HG03045 (cell line): ENCODE data around the gene RFFL.

Experiments used
- ATAC-seq: cut with Tn5 transposase; IDR thresholded peaks from one replicate; pipeline ENCODE4 v1.9.1; 2021; ENCODE audit warnings: mild to moderate bottlenecking, moderate library complexity; ENCODE audit not compliant: unreplicated experiment

Gene RFFL

DNA sequence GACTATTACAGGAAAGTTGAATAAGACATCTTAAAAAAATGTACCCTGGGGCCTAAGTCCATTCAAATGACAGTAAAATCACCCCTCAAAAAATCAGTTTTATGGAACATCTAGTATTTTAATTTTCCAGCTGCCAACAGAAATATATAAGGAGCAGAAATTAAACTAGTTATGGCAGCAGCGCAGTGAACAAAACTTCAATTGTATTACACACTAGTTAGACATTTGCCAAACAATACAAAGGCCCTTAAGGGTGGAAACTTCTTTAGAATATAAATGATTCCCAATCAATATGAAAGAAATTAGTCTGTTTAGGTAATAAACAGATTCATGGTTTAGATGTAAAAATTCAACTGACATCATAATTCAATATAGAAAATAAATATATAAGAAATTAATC is 18.1 kb upstream of the RFFL start:
- ATAC-seq, result no peak

DNA sequence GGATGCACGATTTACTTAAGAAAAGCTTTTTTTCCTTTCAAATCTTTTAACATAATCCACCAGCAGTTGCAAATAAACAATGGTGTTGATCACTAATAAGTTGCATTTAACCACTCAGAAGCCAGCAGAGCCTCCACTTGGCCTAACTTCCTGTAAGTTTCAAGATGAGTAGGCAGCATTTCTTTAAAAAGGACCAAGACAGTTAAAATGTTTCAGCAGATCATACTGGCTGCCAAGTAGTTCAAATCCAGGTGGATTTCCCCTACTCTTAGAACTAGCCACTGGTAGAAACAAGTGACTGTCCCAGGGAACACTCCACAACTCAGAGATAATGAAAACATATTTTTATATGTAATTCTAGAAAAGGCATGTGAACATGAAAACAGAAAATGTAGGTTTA is 17.0 kb upstream of the RFFL start:
- ATAC-seq, result no peak

DNA sequence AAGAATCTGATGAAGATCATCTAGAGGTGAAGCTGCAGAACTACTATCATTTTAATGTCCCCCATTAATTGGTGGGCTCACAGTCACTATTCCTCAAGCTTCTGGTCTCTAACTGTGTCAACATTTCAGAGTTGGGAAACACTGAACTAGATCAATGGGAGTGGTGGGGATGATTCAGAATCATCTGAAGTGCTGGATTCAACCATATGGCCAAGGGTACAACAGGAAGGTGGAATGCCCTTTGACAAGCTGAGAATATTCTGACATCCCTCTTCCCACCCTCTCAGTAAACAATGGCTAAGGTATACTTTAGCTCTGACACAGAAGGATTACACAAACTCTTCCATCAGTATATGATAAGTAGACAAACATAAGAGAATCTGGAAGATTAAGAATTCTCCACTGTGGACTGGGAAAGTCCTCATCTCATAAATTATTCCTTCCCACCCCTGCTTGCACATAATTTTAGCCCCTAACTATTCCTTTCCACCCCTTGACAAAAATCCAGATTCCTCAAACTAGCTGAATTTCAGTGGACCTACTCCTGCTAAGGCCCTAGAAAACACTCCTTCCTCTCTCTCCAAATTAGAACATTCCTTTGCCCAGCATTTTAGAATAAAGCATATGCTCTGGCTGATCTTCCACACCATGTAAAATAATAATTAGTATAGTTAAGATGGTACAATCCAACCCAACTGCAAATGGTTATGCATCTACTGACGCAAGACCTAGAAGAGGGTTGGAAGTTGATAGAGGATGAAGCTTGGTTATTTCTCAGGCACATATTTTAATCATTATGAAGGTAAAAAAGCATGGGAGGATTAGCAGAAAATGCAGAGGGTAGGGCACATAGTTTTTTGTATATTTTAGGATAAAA is 16.3 kb upstream of the RFFL start:
- no peak for ATAC-seq

DNA sequence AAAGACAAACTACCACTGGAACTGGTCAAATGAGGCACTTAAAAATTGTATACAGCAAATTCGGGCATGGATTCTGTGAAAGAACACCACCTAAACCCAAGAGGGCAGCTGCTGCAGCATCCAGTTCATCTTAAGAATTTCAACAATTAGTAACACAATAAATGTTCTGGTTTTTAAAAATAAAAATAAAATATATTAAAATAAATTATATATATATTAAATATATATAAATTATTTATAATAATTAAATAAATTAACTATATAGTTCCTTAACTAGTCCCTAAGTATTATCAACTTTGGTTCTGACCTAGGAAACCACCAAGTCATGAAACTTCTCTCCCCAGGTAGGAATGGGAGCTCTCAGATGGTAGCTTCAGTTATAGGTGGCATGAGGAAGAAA is 13.4 kb upstream of the RFFL start:
- ATAC-seq, result no peak

DNA sequence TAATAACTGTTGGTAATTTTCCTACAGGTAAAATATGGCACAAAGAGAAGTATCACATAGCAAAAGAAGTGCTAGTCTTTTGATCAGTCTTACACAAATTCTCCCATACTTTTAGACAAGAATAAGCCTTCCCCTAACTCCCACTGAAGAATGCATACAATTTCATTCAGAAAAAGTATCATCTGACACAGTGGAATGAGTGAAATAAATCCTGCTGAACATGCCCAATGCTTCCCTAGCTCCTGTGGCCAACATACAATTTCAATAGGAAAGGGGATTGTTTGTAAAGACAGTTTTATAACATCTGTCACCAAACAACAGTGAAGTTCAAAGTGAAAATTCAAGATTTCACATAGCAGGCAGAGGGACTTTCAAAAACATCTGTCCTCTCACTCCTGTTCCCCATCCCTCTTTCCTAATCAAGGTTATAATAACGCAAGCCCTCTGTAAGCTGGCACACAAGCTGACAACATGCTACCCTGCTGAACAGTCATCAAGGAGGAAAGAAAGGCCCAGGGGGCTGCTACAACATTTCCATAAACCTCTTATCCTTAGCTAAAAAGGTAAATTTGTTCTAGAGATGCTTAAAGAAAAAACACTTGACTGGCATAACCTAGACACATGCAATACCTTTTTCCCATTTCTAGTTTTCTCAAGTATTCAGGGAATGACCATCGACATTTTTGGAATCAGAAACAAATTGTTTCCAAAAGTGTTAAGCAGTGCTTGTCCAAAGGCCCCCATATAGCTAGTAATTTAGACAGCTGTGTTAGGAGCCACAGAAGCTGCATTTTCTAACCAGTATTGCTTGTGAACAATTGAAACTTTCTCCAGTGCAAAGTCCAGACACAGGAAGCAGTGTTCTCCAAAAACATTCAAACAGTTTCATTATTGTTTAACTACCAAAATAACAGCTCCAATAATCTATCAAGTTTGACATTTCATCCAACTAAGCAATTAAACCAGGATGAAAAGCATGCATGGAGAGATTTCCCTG is 11.5 kb upstream of the RFFL start:
- no peak for ATAC-seq

DNA sequence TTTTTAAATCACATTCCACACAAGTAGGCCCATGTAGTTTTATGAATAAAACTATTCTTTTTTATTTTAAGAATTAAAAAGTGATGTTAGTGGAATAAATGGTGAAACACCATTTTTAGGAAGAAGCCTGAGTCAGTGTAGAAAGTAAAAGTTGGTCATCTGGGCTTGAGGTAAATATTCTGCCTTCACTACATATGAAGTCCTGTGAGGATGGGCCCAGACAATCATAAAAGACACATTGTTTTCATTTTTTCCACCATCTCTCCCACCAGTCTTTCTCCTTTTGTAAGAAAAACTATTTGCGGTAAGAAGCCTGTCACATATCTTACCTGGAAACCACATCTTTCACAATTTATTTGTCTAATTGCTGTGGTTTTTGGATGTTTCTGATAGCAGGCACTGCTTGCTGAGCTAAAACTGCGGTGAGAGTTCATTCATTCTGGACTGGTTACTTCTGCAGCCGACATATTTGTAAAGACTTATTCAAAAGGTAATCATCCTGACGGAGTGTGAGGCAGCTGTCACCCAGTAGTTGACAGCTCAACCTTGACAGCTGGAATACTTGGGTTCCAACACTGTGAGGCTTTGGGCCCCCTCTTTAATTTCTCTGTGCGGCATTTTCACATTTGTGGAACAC is 10.6 kb upstream of the RFFL start:
- no peak for ATAC-seq

DNA sequence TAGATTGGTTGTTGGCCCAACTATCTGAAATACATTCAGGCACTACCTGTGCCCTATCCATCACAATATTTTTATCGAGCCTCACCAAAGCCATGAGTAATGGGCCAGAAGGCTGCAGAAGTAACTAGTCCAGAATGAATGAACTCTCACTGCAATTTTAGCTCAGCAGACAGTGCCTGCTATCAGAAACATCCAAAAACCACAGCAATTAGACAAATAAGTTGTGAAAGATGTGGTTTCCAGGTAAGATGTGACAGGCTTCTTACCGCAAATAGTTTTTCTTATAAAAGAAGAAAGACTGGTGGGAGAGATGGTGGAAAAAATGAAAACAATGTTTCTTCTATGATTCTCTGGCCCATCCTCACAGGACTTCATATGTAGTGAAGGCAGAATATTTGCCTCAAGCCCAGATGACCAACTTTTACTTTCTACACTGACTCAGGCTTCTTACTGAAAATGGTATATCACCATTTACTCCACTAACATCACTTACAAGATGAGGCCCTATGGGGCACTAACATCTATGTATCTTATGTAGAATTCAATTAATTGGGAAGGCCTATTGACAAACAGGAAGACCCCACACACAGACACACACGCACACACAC is 9.8 kb upstream of the RFFL start:
- no peak for ATAC-seq

DNA sequence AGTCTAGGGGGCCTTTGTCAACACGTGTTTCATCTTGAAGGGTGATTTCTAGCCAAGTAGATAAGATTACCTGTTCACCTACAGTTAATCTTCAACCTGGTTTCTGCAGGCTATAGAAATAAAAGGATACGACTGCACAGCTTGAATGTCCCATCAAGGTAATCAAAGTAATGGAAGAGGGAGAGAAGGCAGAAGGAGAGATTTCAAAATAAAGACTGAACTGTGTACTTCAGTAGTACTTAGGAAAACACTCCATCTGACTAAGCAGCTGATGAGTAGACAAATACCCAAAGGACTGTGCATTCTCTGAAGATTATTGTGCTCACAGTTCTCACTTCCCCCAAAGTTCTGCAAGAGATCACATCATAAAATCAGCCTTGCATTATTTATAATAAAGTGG is 5.8 kb upstream of the RFFL start:
- ATAC-seq, result no peak

DNA sequence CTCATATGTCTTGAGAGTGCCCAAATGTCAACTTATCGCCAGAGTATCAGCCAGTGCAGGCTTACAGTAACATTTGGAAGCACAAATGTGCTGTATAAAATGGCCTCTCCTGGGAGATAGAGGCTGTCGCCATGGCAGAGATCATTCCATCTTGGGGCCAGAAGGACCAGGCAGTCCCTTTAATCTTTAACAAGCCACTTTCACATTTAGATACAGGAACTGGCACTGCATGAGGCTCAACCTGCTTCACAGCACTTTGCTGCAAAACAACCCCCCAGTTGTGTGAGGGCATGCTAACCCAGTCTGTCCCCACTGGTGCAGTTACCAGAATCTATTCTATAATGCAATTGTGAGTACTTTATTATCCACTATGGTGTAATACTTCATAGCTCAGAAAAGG is 4.7 kb upstream of the RFFL start:
- no peak for ATAC-seq

DNA sequence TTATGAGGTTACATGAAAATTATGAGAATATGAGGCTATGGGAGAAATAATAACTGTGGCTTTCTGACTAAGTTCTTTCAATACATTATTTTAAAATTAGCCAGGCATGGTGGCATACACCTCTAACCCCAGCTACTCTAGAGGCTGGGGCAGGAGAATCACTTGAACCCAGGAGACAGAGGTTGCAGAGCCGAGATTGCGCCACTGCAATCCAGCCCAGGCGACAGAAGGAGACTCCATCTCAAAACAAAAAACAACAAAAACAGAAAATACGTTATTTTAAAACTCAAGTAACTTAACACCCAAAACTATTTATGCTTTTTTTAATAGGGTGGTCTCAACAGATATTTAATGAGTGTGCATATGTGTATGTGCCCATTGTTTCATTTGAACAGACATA is 2.4 kb upstream of the RFFL start:
- no peak for ATAC-seq

DNA sequence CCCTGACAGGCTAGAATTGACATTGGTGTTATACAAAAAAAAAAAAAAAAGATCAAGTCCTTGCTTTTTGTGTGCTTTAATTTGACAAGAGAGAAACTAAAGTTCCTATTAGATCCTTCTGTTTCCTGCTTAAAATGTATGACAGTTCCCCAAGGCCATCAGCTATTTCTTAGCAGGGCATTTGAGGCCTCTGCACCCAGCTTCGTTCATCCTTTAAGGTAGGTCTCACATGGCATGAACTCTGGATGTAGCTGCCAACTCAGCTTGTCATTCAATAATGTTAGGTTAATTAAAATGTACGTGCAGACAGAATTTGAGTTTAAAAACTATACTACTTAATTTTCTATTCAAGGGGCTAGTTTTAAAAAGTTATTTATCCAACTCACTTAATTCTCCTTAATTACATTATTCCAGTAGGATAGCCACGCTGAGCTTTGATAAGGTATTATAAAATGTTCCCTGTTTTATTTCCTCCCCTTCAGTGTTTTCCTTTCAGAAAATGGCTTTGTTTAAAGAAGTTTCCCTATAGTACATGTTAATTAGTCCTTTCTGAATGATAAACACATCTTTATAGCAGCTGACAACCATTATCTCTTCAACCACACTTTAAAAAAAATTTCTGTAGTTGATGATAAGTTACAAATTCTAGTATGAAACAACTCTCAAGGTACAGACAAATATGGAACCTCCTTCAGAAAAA is 1.2 kb upstream of the RFFL start:
- no peak for ATAC-seq

DNA sequence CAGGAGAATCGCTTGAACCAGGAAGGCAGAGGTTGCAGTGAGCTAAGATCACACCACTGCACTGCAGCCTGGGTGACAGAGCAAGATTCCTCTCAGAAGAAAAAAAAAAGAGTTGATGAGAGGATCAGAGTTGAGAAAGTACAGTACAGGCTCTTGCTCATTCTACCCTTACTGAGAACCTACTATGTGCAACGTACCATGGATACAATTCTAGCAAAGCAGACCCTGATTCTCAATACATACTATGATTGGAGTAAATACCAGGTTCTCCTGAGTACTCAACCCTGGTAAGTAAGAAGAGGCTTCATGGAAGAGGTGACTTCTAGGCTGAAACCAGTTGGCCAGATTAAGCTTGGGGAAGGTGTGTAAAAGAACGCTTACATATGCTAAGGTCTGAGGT is 1.2 kb downstream of the RFFL start:
- ATAC-seq, result no peak

DNA sequence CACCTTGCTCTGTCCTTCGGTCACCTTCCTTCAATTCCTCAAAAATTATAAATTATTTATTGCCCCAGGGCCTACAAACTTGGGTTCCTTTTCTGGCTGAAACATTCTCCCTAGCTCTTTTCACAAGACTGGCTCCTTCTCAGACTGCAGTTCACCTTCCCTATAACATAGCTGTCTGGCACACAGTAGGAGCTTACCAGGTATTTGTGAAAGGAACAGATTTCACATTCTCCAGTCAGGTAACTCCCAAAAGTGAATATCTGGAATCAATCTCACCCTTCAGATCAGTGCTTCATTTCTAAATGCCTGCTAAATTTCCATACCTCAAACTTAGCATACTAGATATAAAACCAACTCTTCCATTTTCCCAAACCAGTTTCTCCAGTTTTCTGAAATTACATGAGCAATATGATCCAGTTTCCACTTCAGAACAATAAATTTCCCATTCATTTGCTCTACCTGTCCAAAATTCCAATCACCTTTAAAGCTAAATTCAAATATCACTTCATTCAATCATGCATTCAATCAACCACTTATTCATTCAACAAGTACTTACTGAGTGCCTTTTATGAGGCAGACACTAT is 6.1 kb downstream of the RFFL start:
- no peak for ATAC-seq

DNA sequence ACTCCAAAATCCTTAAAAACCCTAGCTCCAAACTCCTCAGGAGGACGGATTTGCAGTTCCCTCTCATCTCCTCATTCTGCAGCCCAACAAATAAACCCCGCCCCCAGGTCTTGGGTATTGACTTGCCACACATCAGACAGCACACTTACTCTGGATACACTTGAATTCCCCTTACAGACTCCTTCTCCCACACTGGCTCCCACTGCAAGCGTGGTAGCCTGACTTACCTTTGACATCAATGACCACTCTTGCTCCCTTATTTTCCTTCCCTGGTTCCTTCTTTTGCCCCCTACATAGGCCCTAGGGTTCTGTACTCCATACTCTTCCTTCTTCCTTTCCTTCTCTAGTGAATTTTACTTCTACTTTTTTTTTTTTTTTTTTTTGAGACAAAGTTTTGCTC is 7.5 kb downstream of the RFFL start:
- ATAC-seq, result no peak

DNA sequence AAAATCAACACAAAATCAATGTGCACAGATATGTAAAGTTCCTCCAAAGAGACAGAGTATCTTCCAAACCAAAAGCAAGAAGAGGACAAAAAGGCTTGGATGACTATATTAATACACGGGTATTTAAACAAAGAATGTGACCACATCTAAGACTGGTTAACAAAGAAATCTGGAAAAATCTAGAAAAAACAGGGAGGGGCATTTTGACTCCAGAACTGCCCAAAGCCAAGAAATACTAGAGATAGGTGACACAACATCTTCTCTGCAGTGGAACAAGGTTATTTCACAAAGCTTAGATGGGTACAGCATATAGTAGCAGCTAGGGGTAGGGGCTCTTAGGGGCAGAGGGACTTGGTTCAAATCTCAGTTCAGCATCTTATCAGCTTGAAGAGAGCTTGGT is 10.3 kb downstream of the RFFL start:
- ATAC-seq, result no peak

DNA sequence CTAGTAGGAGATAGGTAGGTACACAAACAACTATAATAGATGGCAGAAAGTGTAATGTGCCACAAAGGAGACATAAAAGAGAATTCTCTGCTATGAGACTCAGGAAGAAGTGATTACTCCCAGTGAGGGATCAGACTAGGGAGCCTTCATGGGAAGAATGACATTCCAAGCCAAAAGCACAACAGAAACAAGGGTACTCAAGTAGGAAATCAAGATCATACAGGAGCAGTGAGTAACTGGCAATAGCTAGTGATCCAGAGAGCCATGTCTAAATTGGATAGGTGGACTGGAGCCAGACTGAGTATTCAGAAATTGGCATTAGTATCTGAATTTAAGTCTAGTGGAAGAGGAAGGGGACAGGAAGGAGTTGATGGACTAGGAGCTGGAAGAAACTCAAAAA is 10.7 kb downstream of the RFFL start:
- ATAC-seq, result no peak

DNA sequence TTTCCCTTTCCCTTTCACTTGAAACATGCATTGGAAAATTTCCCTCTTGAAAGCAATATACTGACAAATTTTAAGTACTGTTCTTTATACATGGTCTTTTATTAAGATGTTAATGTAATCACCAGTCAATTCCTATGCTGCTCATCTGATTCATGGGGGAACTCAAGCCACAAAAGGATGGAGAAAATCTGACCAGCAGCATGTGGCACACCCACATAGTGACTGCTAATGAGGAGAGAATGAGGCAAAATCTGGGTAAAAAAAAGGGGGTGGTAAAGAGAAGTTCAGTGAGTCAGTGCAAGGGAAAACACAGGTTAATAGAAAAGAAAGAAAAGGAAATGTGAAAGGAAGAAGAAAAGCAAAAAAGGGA is 11.3 kb downstream of the RFFL start:
- no peak for ATAC-seq

DNA sequence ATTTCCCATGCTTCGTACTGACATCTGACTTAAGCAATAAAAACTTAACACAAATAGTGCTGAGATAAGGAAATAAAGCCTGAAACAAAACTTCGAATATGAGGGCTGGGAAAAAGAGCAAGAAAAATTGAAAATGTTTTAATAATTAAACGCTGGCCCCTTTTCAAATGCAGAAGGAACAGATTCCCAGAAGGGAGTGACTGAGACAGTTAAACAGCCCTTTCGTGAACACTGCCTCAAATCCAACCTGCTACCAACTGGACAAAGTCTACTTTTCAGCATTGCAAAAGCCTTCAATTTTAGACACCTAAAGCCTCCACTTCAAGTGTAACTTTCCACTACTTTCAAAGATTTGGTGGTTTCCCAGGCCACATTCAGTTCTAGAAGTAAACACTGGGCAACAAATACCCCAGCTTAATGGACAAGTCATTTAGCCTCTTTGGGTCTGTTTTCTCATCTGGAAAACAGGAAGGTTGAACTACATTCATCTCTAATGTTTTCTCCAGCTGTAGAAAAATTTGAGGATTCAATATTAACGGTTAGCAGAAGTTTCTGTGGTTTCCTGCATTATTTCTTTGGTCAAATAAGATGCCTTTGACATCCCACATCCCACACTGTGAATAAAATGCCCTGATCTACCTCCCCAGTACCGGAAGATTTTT is 11.8 kb downstream of the RFFL start:
- no peak for ATAC-seq

DNA sequence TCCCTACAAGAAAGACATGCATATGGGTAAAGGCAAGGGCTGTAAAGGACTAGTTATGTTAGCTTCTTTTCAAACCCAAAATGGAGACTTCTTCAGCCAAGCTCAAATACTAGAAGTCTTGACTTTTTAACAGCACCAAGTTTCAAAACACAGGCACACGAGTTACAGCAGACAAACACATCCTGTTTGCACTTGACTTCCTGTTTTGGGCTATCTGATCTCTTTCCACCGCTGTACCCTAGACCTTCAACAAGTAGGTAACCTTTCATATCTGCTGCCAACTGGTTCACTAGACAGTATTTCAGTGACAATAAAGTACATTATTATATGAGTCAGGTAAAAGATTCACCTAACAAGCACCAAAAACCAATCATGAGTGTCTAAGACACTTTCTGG is 12.3 kb downstream of the RFFL start:
- ATAC-seq, result no peak

DNA sequence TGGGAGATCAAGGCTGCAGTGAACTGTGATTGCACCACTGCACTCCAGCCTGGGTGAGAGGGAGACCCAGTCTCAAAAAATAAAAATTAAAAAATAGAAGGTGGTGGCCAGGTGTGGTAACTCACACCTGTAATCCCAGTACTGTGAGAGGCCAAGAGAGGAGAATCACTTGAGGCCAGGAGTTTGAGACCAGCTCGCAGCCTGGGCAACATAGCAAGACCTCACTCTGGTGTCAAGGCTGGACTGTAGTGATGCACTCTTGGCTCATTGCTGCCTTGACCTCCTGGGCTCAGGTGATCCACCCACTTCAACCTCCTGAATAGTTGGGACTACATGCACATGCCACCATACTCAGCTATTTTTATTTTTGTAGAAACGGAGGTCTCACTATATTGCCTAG is 13.3 kb downstream of the RFFL start:
- no peak for ATAC-seq
